Measurements from ENCODE around the gene LMBR1. TPM values are rescaled to one million over a fixed set of nuclear protein-coding genes. Genes with fewer than 3 reads are reported as not detected.
"Not testable (repeated sequence)": the region's sequence is repeated elsewhere in the genome, so short reads cannot be mapped to it uniquely, and the experiment has no call there.

The LMBR1 gene
- total and polyA plus RNA-seq, 5 donors from 2014 or later = 35.7 to 71.9 (median 39.9) TPM

DNA sequence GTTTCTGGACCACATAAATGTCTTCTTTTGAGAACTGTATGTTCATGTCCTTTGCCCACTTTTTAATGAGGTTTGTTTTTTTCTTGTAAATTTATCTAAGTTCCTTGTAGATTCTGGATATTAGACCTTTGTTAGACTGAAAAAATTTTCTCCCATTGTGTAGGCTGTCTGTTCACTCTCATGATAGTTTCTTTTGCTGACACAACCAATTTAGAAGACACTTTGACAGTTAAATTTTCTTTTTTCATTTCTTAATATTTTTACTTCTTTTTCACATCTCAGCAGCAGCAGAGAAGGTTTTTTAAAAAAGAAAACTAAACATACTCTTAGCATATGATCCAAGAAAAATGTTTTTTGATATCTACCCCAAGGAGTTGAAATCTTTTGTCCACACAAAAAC, 190.6 kb downstream of the LMBR1 start:
- ATAC-seq (ENCODE audit: low read depth in 2 of 2) (no peak), DNase-seq (no peak)
- peaks cover 4% of the 10 kb centered on the region for H3K36me3 ChIP-seq (ENCODE audit: control insufficient read depth, insufficient read depth, low read length)
- H3K27me3 ChIP-seq (ENCODE audit: control insufficient read depth, insufficient read depth, low read length) = no peaks in the 10 kb centered on the region
- Mint-ChIP-seq H3K27ac (no peak overlapping the region), H3K9me3 (peaks cover 0 to 27% (median 4%) of the 10 kb centered on the region in 7 donors), H3K27me3 (no peaks in the 10 kb centered on the region), H3K4me3 (no peak overlapping the region), H3K36me3 (peaks cover 54% of the 10 kb centered on the region), H3K4me1 (peaks cover 5 to 10% (median 8%) of the 10 kb centered on the region in 4 donors)
- peaks cover 2 to 11% of the 10 kb centered on the region in 2 experiments for H3K9me3 ChIP-seq (ENCODE audit: control insufficient read depth in 2 of 2, low read length in 2 of 2)
- no peak overlapping the region for H3K4me3 ChIP-seq (ENCODE audit: low read depth, low read length)
- H3K4me1 ChIP-seq (ENCODE audit: control insufficient read depth, insufficient read depth, low read length, poor library complexity, severe bottlenecking) = no peaks in the 10 kb centered on the region
- H3K27ac ChIP-seq (ENCODE audit: insufficient read depth, low read length, poor library complexity, severe bottlenecking) = no peak overlapping the region

GRCh38 chr7:156701787-156702186, 191.2 kb downstream of the LMBR1 start:
- not testable (repeated sequence) for H3K27ac ChIP-seq (ENCODE audit: insufficient read depth, low read length, poor library complexity, severe bottlenecking); H3K27ac Mint-ChIP-seq; H3K4me3 Mint-ChIP-seq; DNase-seq; H3K36me3 ChIP-seq (ENCODE audit: control insufficient read depth, insufficient read depth, low read length); H3K27me3 ChIP-seq (ENCODE audit: control insufficient read depth, insufficient read depth, low read length); H3K27me3 Mint-ChIP-seq; ATAC-seq (ENCODE audit: low read depth in 2 of 2); H3K4me3 ChIP-seq (ENCODE audit: low read depth, low read length); H3K4me1 ChIP-seq (ENCODE audit: control insufficient read depth, insufficient read depth, low read length, poor library complexity, severe bottlenecking)
- Mint-ChIP-seq H3K36me3 (peaks cover 52% of the 10 kb centered on the region), H3K9me3 (peaks cover 0 to 30% (median 6%) of the 10 kb centered on the region in 7 donors), H3K4me1 (peaks cover 2 to 10% (median 8%) of the 10 kb centered on the region in 4 donors)
- H3K9me3 ChIP-seq (ENCODE audit: control insufficient read depth in 2 of 2, low read length in 2 of 2) = peaks cover 2 to 11% of the 10 kb centered on the region in 2 experiments

- not testable (repeated sequence) for ATAC-seq (ENCODE audit: low read depth in 2 of 2); H3K27ac Mint-ChIP-seq; H3K4me1 Mint-ChIP-seq; H3K4me3 ChIP-seq (ENCODE audit: low read depth, low read length); H3K27ac ChIP-seq (ENCODE audit: insufficient read depth, low read length, poor library complexity, severe bottlenecking); DNase-seq; H3K27me3 ChIP-seq (ENCODE audit: control insufficient read depth, insufficient read depth, low read length); H3K4me1 ChIP-seq (ENCODE audit: control insufficient read depth, insufficient read depth, low read length, poor library complexity, severe bottlenecking); H3K27me3 Mint-ChIP-seq; H3K36me3 ChIP-seq (ENCODE audit: control insufficient read depth, insufficient read depth, low read length)
- H3K9me3 ChIP-seq (ENCODE audit: control insufficient read depth in 2 of 2, low read length in 2 of 2) = peaks cover 2 to 17% of the 10 kb centered on the region in 2 experiments
- H3K36me3 Mint-ChIP-seq = peaks cover 49% of the 10 kb centered on the region
- H3K4me3 Mint-ChIP-seq = peak overlapping the region in 1 of 4 donors; percentile 27
- H3K9me3 Mint-ChIP-seq = peaks cover 0 to 44% (median 13%) of the 10 kb centered on the region in 7 donors
Observed at GRCh38 chr7:156698512-156698911, 194.5 kb downstream of the LMBR1 start.

DNA sequence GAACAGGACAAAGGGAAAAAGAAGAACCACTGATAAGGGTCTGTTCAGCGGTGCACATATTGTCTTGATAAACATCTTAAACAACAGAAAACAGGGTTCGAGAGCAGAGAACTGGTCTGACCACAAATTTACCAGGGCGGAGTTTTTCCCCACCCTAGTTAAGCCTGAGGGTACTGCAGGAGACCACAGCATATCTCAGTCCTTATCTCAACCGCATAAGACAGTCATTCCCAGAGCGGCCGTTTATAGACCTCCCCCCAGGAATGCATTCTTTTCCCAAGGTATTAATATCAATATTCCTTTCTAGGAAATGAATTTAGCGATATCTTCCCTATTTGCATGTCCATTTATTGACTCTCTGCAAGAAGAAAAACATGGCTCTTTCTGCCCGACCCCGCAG, 195.7 kb downstream of the LMBR1 start:
- Mint-ChIP-seq H3K4me1 (peaks cover 2 to 11% (median 7%) of the 10 kb centered on the region in 4 donors), H3K9me3 (peaks cover 0 to 44% (median 11%) of the 10 kb centered on the region in 7 donors), H3K36me3 (peaks cover 54% of the 10 kb centered on the region)
- H3K27me3 ChIP-seq (ENCODE audit: control insufficient read depth, insufficient read depth, low read length); ATAC-seq (ENCODE audit: low read depth in 2 of 2); H3K4me1 ChIP-seq (ENCODE audit: control insufficient read depth, insufficient read depth, low read length, poor library complexity, severe bottlenecking); H3K27ac ChIP-seq (ENCODE audit: insufficient read depth, low read length, poor library complexity, severe bottlenecking); H3K4me3 ChIP-seq (ENCODE audit: low read depth, low read length); H3K4me3 Mint-ChIP-seq; H3K27ac Mint-ChIP-seq; H3K27me3 Mint-ChIP-seq; DNase-seq; H3K36me3 ChIP-seq (ENCODE audit: control insufficient read depth, insufficient read depth, low read length): not testable (repeated sequence)
- H3K9me3 ChIP-seq (ENCODE audit: control insufficient read depth in 2 of 2, low read length in 2 of 2) = peaks cover 2 to 17% of the 10 kb centered on the region in 2 experiments

DNA sequence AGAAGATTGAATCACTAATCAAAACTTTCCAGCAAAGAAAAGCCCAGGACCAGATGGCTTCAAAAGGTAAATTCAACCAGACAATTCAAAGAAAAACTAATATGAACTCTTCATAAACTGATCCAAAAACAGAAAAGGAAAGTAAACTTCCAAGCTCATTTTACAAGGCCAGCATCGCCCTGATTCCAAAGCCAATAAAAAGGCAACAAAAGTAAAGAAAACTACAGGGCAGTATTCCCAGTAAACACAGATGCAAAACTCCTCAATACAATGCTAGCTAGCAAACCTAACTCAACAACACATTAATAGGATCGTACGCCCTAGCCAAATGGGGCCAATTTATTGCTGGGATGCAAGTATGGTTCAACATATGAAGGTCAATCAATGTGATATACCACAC, 199.4 kb downstream of the LMBR1 start:
- Histone ChIP-seq H3K27me3 (ENCODE audit: control insufficient read depth, insufficient read depth, low read length) (no peaks in the 10 kb centered on the region), H3K27ac (ENCODE audit: insufficient read depth, low read length, poor library complexity, severe bottlenecking) (no peak overlapping the region), H3K4me3 (ENCODE audit: low read depth, low read length) (no peak overlapping the region), H3K4me1 (ENCODE audit: control insufficient read depth, insufficient read depth, low read length, poor library complexity, severe bottlenecking) (no peaks in the 10 kb centered on the region), H3K9me3 (ENCODE audit: control insufficient read depth in 2 of 2, low read length in 2 of 2) (peaks cover 0 to 17% of the 10 kb centered on the region in 2 experiments), H3K36me3 (ENCODE audit: control insufficient read depth, insufficient read depth, low read length) (no peaks in the 10 kb centered on the region)
- peaks cover 40% of the 10 kb centered on the region for H3K36me3 Mint-ChIP-seq
- peaks cover 0 to 26% (median 9%) of the 10 kb centered on the region in 7 donors for H3K9me3 Mint-ChIP-seq
- H3K4me3 Mint-ChIP-seq = no peak overlapping the region
- DNase-seq (no peak), ATAC-seq (ENCODE audit: low read depth in 2 of 2) (no peak)
- H3K27me3 Mint-ChIP-seq = no peaks in the 10 kb centered on the region
- no peak overlapping the region for H3K27ac Mint-ChIP-seq
- peaks cover 2 to 11% (median 7%) of the 10 kb centered on the region in 4 donors for H3K4me1 Mint-ChIP-seq

DNA sequence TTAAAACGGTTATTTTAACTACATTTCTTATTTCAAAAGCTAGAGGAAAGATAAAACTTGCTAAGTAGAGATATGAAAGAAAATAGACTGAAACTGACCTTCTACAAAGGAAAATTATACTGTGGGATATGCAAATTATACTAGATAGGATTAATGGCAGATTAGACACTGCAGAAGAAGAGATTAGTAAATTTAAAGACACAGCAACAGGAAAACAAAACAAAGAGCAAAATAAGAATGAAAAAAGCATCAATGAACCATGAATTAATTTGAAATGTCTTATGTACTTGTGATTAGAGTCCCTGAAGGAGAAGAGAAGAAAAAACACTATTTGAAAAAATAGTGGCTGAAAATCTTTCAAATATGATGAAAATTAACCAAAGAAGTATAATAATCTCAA, 200.1 kb downstream of the LMBR1 start:
- peaks cover 36% of the 10 kb centered on the region for H3K36me3 Mint-ChIP-seq
- Histone ChIP-seq H3K4me3 (ENCODE audit: low read depth, low read length) (no peak overlapping the region), H3K27ac (ENCODE audit: insufficient read depth, low read length, poor library complexity, severe bottlenecking) (no peak overlapping the region), H3K36me3 (ENCODE audit: control insufficient read depth, insufficient read depth, low read length) (no peaks in the 10 kb centered on the region), H3K4me1 (ENCODE audit: control insufficient read depth, insufficient read depth, low read length, poor library complexity, severe bottlenecking) (no peaks in the 10 kb centered on the region), H3K9me3 (ENCODE audit: control insufficient read depth in 2 of 2, low read length in 2 of 2) (peaks cover 0 to 10% of the 10 kb centered on the region in 2 experiments), H3K27me3 (ENCODE audit: control insufficient read depth, insufficient read depth, low read length) (no peaks in the 10 kb centered on the region)
- H3K4me3 Mint-ChIP-seq = no peak overlapping the region
- DNase-seq (no peak), ATAC-seq (ENCODE audit: low read depth in 2 of 2) (no peak)
- peaks cover 2 to 11% (median 7%) of the 10 kb centered on the region in 4 donors for H3K4me1 Mint-ChIP-seq
- peaks cover 0 to 23% (median 9%) of the 10 kb centered on the region in 7 donors for H3K9me3 Mint-ChIP-seq
- no peaks in the 10 kb centered on the region for H3K27me3 Mint-ChIP-seq
- no peak overlapping the region for H3K27ac Mint-ChIP-seq

DNA sequence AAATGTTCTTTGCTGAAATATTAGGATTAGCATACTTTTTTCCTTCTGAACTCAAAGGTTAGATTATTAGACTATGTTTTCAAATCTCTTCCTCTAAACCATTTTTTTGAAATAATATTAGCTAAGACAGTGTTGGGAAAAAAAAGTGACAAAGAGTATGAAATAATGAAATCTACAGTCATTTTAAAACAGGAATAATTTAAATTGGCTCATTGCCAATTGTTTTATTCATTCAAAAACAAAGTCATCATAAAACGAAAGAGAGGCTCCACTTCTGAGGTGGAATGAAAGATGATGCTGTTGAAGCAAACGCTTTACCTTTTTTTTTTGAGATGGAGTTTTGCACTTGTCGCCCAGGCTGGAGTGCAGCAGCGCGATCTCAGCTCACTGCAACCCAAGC, 201.2 kb downstream of the LMBR1 start:
- Mint-ChIP-seq H3K9me3 (peaks cover 0 to 14% (median 5%) of the 10 kb centered on the region in 7 donors), H3K4me1 (peaks cover 2 to 11% (median 7%) of the 10 kb centered on the region in 4 donors), H3K27me3 (no peaks in the 10 kb centered on the region), H3K36me3 (peaks cover 28% of the 10 kb centered on the region), H3K4me3 (no peak overlapping the region), H3K27ac (no peak overlapping the region)
- H3K27me3 ChIP-seq (ENCODE audit: control insufficient read depth, insufficient read depth, low read length) = no peaks in the 10 kb centered on the region
- peaks cover 0 to 6% of the 10 kb centered on the region in 2 experiments for H3K9me3 ChIP-seq (ENCODE audit: control insufficient read depth in 2 of 2, low read length in 2 of 2)
- ATAC-seq (ENCODE audit: low read depth in 2 of 2) = no peak
- no peak overlapping the region for H3K27ac ChIP-seq (ENCODE audit: insufficient read depth, low read length, poor library complexity, severe bottlenecking)
- peaks cover 3% of the 10 kb centered on the region for H3K36me3 ChIP-seq (ENCODE audit: control insufficient read depth, insufficient read depth, low read length)
- H3K4me3 ChIP-seq (ENCODE audit: low read depth, low read length) = no peak overlapping the region
- DNase-seq = no peak
- no peaks in the 10 kb centered on the region for H3K4me1 ChIP-seq (ENCODE audit: control insufficient read depth, insufficient read depth, low read length, poor library complexity, severe bottlenecking)

GRCh38 chr7:156684661-156685060, 208.3 kb downstream of the LMBR1 start:
- H3K4me1 ChIP-seq (ENCODE audit: control insufficient read depth, insufficient read depth, low read length, poor library complexity, severe bottlenecking) = no peaks in the 10 kb centered on the region

More at GRCh38 chr7:156684661-156685060, 208.3 kb downstream of the LMBR1 start:
- Histone ChIP-seq H3K27me3 (ENCODE audit: control insufficient read depth, insufficient read depth, low read length) (no peaks in the 10 kb centered on the region), H3K4me3 (ENCODE audit: low read depth, low read length) (no peak overlapping the region), H3K27ac (ENCODE audit: insufficient read depth, low read length, poor library complexity, severe bottlenecking) (no peak overlapping the region), H3K9me3 (ENCODE audit: control insufficient read depth in 2 of 2, low read length in 2 of 2) (no peaks in the 10 kb centered on the region), H3K36me3 (ENCODE audit: control insufficient read depth, insufficient read depth, low read length) (peaks cover 29% of the 10 kb centered on the region)
- ATAC-seq (ENCODE audit: low read depth in 2 of 2) (no peak), DNase-seq (no peak)
- no peaks in the 10 kb centered on the region for H3K27me3 Mint-ChIP-seq
- no peaks in the 10 kb centered on the region for H3K4me1 Mint-ChIP-seq
- H3K27ac Mint-ChIP-seq = peak overlapping the region in 1 of 3 donors; percentile 24
- no peak overlapping the region for H3K4me3 Mint-ChIP-seq
- H3K36me3 Mint-ChIP-seq = peaks cover 19% of the 10 kb centered on the region
- H3K9me3 Mint-ChIP-seq = no peaks in the 10 kb centered on the region
